H1 (cell line): ENCODE data around the gene BCL2. TPM values are rescaled to one million over a fixed set of nuclear protein-coding genes. Genes with fewer than 3 reads are reported as not detected.

ENCODE experiments used
- CTCF ChIA-PET: fragments of 300-600 bp; sonication (Branson Sonifier 250); formaldehyde crosslinking; loops from one replicate; lab custom pipeline; 2021; ENCODE audit not compliant: partially characterized antibody; lab: Charles Lee
- POLR2A ChIA-PET: fragments of 300-600 bp; sonication (Branson Sonifier 250); formaldehyde crosslinking; loops from one replicate; lab custom pipeline; 2021; ENCODE audit warnings: inconsistent platforms; ENCODE audit not compliant: partially characterized antibody; lab: Charles Lee
- DNase-seq, 2 experiments: peaks; one replicate each; pipeline versions ENCODE4 v3.0.0 to v3.0.0-alpha.2; 2010 to 2022; ENCODE audit warnings: low spot score in 2 of 2, low read depth in 1 of 2, mixed read lengths in 1 of 2
- FAIRE-seq: peaks from 2 replicates; lab custom pipeline; 2011; peaks lifted over from hg19 to GRCh38; lab: Jason Lieb, UNC
- H2AFZ ChIP-seq: 2 replicates; pipeline ENCODE4 v1.8.1; 2012; ENCODE audit warnings: low read length, inconsistent platforms
- H2AK5ac ChIP-seq: 2 replicates; pipeline ENCODE4 v1.6.1; 2013; ENCODE audit warnings: low read depth, low read length
- H2BK120ac ChIP-seq: replicated peaks from 2 replicates; pipeline ENCODE3; 2013; ENCODE audit warnings: low read depth, low read length, inconsistent platforms
- H2BK12ac ChIP-seq: 2 replicates; pipeline ENCODE4 v1.6.1; 2013; ENCODE audit warnings: low read depth, low read length
- H2BK15ac ChIP-seq: 2 replicates; pipeline ENCODE4 v1.6.1; 2013; ENCODE audit warnings: low read length
- H2BK20ac ChIP-seq: 2 replicates; pipeline ENCODE4 v1.6.1; 2013; ENCODE audit warnings: low read length
- H2BK5ac ChIP-seq: 2 replicates; pipeline ENCODE4 v1.6.1; 2013; ENCODE audit warnings: low read depth, low read length
- H3K14ac ChIP-seq: 2 replicates; pipeline ENCODE4 v1.6.1; 2013; ENCODE audit warnings: inconsistent platforms; ENCODE audit not compliant: insufficient read length
- H3K18ac ChIP-seq: 2 replicates; pipeline ENCODE4 v1.6.1; 2013; ENCODE audit warnings: low read length; ENCODE audit errors: extremely low read depth
- H3K23ac ChIP-seq: 2 replicates; pipeline ENCODE4 v1.6.1; 2013; ENCODE audit warnings: inconsistent platforms; ENCODE audit not compliant: insufficient read length
- H3K23me2 ChIP-seq: 2 replicates; pipeline ENCODE4 v1.6.1; 2013; ENCODE audit warnings: low read depth, low read length
- H3K27ac ChIP-seq: 2 replicates; pipeline ENCODE4 v1.6.1; 2011; ENCODE audit warnings: low read depth, low read length, inconsistent platforms
- H3K27me3 ChIP-seq, 4 experiments: replicated peaks in 1 of 4; 1 replicate in 1 of 4; 2 replicates in 3 of 4; pipeline versions ENCODE4 v1.6.1 to v1.8.1; 2011 to 2013; ENCODE audit warnings: low read length in 3 of 4, mild to moderate bottlenecking in 3 of 4, inconsistent platforms in 2 of 4, mixed read lengths in 2 of 4, moderate library complexity in 1 of 4; ENCODE audit not compliant: control insufficient read depth in 3 of 4, insufficient read depth in 3 of 4; ENCODE audit errors: extremely low read depth in 1 of 4
- H3K36me3 ChIP-seq, 4 experiments: 2 replicates each; pipeline versions ENCODE4 v1.6.1 to v1.8.1; 2011 to 2013; ENCODE audit warnings: mild to moderate bottlenecking in 4 of 4, low read length in 3 of 4, moderate library complexity in 2 of 4, control low read depth in 1 of 4, inconsistent platforms in 1 of 4; ENCODE audit not compliant: insufficient read depth in 4 of 4, control insufficient read depth in 2 of 4
- H3K4ac ChIP-seq: replicated peaks from 2 replicates; pipeline ENCODE3; 2013; ENCODE audit warnings: low read length, low read depth, mixed read lengths, inconsistent platforms; ENCODE audit not compliant: insufficient read length
- H3K4me1 ChIP-seq, 4 experiments: replicated peaks in 1 of 4; 1 replicate in 1 of 4; 2 replicates in 3 of 4; pipeline versions ENCODE4 v1.6.1 to v1.8.1; 2011 to 2013; ENCODE audit warnings: low read length in 3 of 4, inconsistent platforms in 2 of 4, mixed read lengths in 1 of 4; ENCODE audit not compliant: insufficient read depth in 4 of 4, control insufficient read depth in 3 of 4
- H3K4me2 ChIP-seq, 2 experiments: 2 replicates each; pipeline versions ENCODE4 v1.6.1 to v1.8.1; 2011 to 2013; ENCODE audit warnings: low read depth in 2 of 2, low read length in 2 of 2, control low read depth in 1 of 2, inconsistent platforms in 1 of 2, mild to moderate bottlenecking in 1 of 2; ENCODE audit not compliant: insufficient read depth in 1 of 2
- H3K4me3 ChIP-seq, 4 experiments: fragments of 200-600, 300-600 bp in 1 of 4; sonication (generic), shearing (Covaris generic), sonication (Bioruptor Twin) in 1 of 4; 2 replicates each; pipeline versions ENCODE4 v1.5.1 to v1.8.1; 2011 to 2016; ENCODE audit warnings: low read length in 4 of 4, low read depth in 3 of 4, control low read depth in 2 of 4, inconsistent platforms in 2 of 4, mild to moderate bottlenecking in 2 of 4, mixed read lengths in 1 of 4, moderate library complexity in 1 of 4; ENCODE audit not compliant: insufficient read depth in 2 of 4; ENCODE audit errors: extremely low read depth in 1 of 4
- H3K56ac ChIP-seq: replicated peaks from 2 replicates; pipeline ENCODE3; 2013; ENCODE audit warnings: low read depth, mild to moderate bottlenecking, mixed read lengths, low read length, inconsistent platforms; ENCODE audit not compliant: insufficient read length
- H3K79me1 ChIP-seq: 2 replicates; pipeline ENCODE4 v1.6.1; 2013; ENCODE audit warnings: low read depth, low read length, control low read depth
- H3K79me2 ChIP-seq, 2 experiments: 2 replicates each; pipeline versions ENCODE4 v1.6.1 to v1.8.1; 2012 to 2013; ENCODE audit warnings: low read length in 2 of 2, mild to moderate bottlenecking in 2 of 2, inconsistent platforms in 1 of 2; ENCODE audit not compliant: insufficient read depth in 2 of 2, control insufficient read depth in 1 of 2
- H3K9ac ChIP-seq, 4 experiments: replicated peaks in 1 of 4; 1 replicate in 1 of 4; 2 replicates in 3 of 4; pipeline versions ENCODE4 v1.6.1 to v1.8.1; 2011 to 2013; ENCODE audit warnings: low read depth in 3 of 4, low read length in 3 of 4, control low read depth in 2 of 4, mild to moderate bottlenecking in 2 of 4, moderate library complexity in 2 of 4, inconsistent platforms in 1 of 4; ENCODE audit errors: extremely low read depth in 1 of 4
- H3K9me3 ChIP-seq, 2 experiments: 2 replicates each; pipeline versions ENCODE4 v1.6.1 to v1.8.1; 2012 to 2013; ENCODE audit warnings: mild to moderate bottlenecking in 2 of 2, moderate library complexity in 2 of 2, control low read depth in 1 of 2, inconsistent platforms in 1 of 2, low read depth in 1 of 2, low read length in 1 of 2, mixed read lengths in 1 of 2; ENCODE audit not compliant: insufficient read depth in 2 of 2
- H4K20me1 ChIP-seq, 2 experiments: replicated peaks in 1 of 2; 2 replicates each; pipeline versions ENCODE3 to v1.8.1; 2011 to 2013; ENCODE audit warnings: inconsistent platforms in 2 of 2, low read length in 2 of 2, mild to moderate bottlenecking in 1 of 2; ENCODE audit not compliant: insufficient read depth in 2 of 2, control insufficient read depth in 1 of 2
- H4K5ac ChIP-seq: 2 replicates; pipeline ENCODE4 v1.6.1; 2013; ENCODE audit warnings: low read length, low read depth, mixed read lengths, inconsistent platforms; ENCODE audit not compliant: insufficient read length
- H4K8ac ChIP-seq: 2 replicates; pipeline ENCODE4 v1.8.0; 2013; ENCODE audit warnings: mild to moderate bottlenecking, moderate library complexity, low read length, inconsistent platforms; ENCODE audit not compliant: insufficient read depth; ENCODE audit errors: extremely low read depth
- H4K91ac ChIP-seq: replicated peaks from 2 replicates; pipeline ENCODE3; 2013; ENCODE audit warnings: low read length, mixed read lengths, inconsistent platforms; ENCODE audit not compliant: insufficient read length
- BRCA1 ChIP-seq: IDR thresholded peaks from 2 replicates; pipeline ENCODE4 v1.6.1; 2012; ENCODE audit warnings: low read depth, low read length, improper control_type of control experiment
- EGR1 ChIP-seq: IDR thresholded peaks from 2 replicates; pipeline ENCODE4 v1.6.1; 2011; ENCODE audit warnings: low read depth, low read length, borderline replicate concordance
- KDM1A ChIP-seq: fragments of 200-600, 300-600 bp; sonication (generic); IDR thresholded peaks from 2 replicates; pipeline ENCODE4 v1.7.1; 2016; ENCODE audit warnings: mild to moderate bottlenecking, low read length, borderline replicate concordance
- RBBP5 ChIP-seq: IDR thresholded peaks from 2 replicates; pipeline ENCODE4 v1.7.1; 2012; ENCODE audit warnings: low read depth, mild to moderate bottlenecking, inconsistent platforms, low read length, moderate library complexity, borderline replicate concordance
- SIN3A ChIP-seq, 2 experiments: IDR thresholded peaks in 1 of 2; conservative IDR thresholded peaks in 1 of 2; 2 replicates each; pipeline ENCODE4 v1.6.1; 2011 to 2012; ENCODE audit warnings: low read length in 2 of 2, improper control_type of control experiment in 1 of 2, low read depth in 1 of 2, mild to moderate bottlenecking in 1 of 2
- SIRT6 ChIP-seq: IDR thresholded peaks from one replicate; pipeline ENCODE4 v1.7.1; 2012; ENCODE audit warnings: low read length, inconsistent platforms
- TCF12 ChIP-seq: IDR thresholded peaks from 2 replicates; pipeline ENCODE4 v1.6.1; 2011; ENCODE audit warnings: low read depth, mild to moderate bottlenecking, low read length
- TEAD4 ChIP-seq: IDR thresholded peaks from 2 replicates; pipeline ENCODE4 v1.6.1; 2012; ENCODE audit warnings: low read depth, low read length, inconsistent platforms, mixed read lengths
- USF2 ChIP-seq: IDR thresholded peaks from 2 replicates; pipeline ENCODE4 v1.6.1; 2011; ENCODE audit warnings: low read length, improper control_type of control experiment
- ZNF274 ChIP-seq: IDR thresholded peaks from 2 replicates; pipeline ENCODE4 v1.7.0; 2012; ENCODE audit warnings: low read length, borderline replicate concordance; ENCODE audit errors: extremely low read depth
- WGBS, 2 experiments: shearing (Covaris generic) in 1 of 2; methylation state at CpG; one replicate each; pipeline versions ENCODE4 v1.1.6 to v1.1.7; 2013 to 2015; ENCODE audit warnings: low lambda C conversion rate in 2 of 2, mixed read lengths in 2 of 2, inconsistent platforms in 1 of 2, low coverage in 1 of 2, missing lambda C conversion rate in 1 of 2; ENCODE audit not compliant: insufficient replicate concordance in 2 of 2, insufficient coverage in 1 of 2, insufficient read length in 1 of 2; ENCODE audit errors: extremely low coverage in 1 of 2, missing lambda C conversion rate in 1 of 2; 5-methylcytosine and 5-hydroxymethylcytosine counted together
- polyA plus RNA-seq, 7 experiments: library from polyadenylated mRNA; depleted of rRNA in 3 of 7; stranded (reverse) in 5 of 7; unstranded in 2 of 7; fragments of >200 nt in 5 of 7; fragments of 200-250 nt in 2 of 7; gene quantifications; 1 replicate in 5 of 7; 2 replicates in 1 of 7; 4 replicates in 1 of 7; pipeline versions ENCODE4 v1.2.1 to v1.2.3, GENCODE V29; 2011 to 2013; ENCODE audit warnings: missing spikeins in 2 of 7, mixed read lengths in 2 of 7
- total RNA-seq: library from RNA; stranded (reverse); fragmentation: NEBNext Ultra II Directional; extraction: Animal tissue kit (Norgen Biotek cat#: 25700); gene quantifications from 2 replicates; pipeline ENCODE4 v1.2.1, GENCODE V29; 2021

The BCL2 gene
- total and polyA plus RNA-seq, 2 of the 8 experiments (the other 6 are each of a cell fraction or from before 2014, with no cell fraction given) = 0.59 to 4.5 TPM

- Histone ChIP-seq H3K79me1 (no peaks in the 10 kb centered on the region), H2BK120ac (no peak overlapping the region), H3K4me2 (no peak overlapping the region), H2BK12ac (no peak overlapping the region), H3K18ac (no peak overlapping the region), H3K23me2 (no peaks in the 10 kb centered on the region), H3K36me3 (no peaks in the 10 kb centered on the region), H3K23ac (no peak overlapping the region), H3K4ac (no peak overlapping the region), H3K79me2 (no peaks in the 10 kb centered on the region), H3K4me1 (peaks cover 2 to 7% (median 4%) of the 10 kb centered on the region in 4 experiments; a peak in 4 of 7 replicates), H3K9me3 (no peaks in the 10 kb centered on the region), H2AK5ac (no peak overlapping the region), H3K9ac (no peak overlapping the region), H2BK15ac (no peak overlapping the region), H3K4me3 (no peak overlapping the region), H2BK20ac (no peak overlapping the region), H4K8ac (no peak overlapping the region), H3K56ac (no peak overlapping the region), H3K27me3 (no peaks in the 10 kb centered on the region), H4K91ac (no peak overlapping the region), H3K14ac (no peak overlapping the region), H2BK5ac (no peak overlapping the region), H3K27ac (no peak overlapping the region), H2AFZ (no peak overlapping the region), H4K5ac (no peak overlapping the region), H4K20me1 (no peaks in the 10 kb centered on the region)
- CTCF ChIA-PET = interaction anchor here (1.0 to 2.1 kb wide), 5 partner anchors 24 to 277 kb away, joined by 3 to 5 read pairs (median 3); no protein-coding TSS in a partner anchor
- no peak for TF ChIP-seq ZNF274
- no peak for TF ChIP-seq SIRT6
- no peak for TF ChIP-seq RBBP5
- TF ChIP-seq KDM1A = no peak
- no peak for TF ChIP-seq USF2
- no peak for TF ChIP-seq TCF12
- TF ChIP-seq SIN3A (conservative IDR thresholded peaks at IDR 0.05 in 1 of 2, IDR thresholded peaks at IDR 0.05 in 1 of 2; ENCODE audit: low read depth in 1 of 2, low read length in 2 of 2) = no peak
- TF ChIP-seq TEAD4 = no peak
- no peak for TF ChIP-seq BRCA1
- TF ChIP-seq EGR1 = no peak
- DNase-seq (no peak), FAIRE-seq (no peak)
- POLR2A ChIA-PET = no interaction called here
- WGBS, 2 experiments = 89% methylated on average over 11 of the region's 11 CpGs; no CpG with 5 or more reads in 1 of the 2 experiments
These were observed 26.5 kb downstream of the BCL2 start for GRCh38 chr18:63292831-63293683.
